ENCODE measurements around the gene ERC2.

The ERC2 gene

DNA sequence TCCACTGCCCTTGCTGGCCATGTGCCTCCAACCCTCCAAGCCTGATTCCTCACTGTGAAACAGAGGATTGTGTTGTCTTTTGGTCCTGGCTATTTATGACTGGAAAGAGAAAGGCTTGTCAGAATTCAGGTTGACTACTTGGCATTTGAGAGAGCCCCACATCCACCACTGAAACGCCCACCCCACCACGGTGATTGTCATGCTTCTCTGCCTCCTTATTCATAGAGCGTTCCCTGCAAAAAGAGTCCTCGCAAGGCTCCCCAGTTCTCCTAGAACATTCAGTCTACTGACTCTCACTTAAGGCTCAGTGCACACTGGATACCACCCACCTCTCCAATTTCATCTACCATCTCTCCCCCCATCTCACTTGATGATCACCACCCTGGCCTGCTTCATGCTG is 818.3 kb downstream of the ERC2 start:
- TF ChIP-seq, protein P1, sequence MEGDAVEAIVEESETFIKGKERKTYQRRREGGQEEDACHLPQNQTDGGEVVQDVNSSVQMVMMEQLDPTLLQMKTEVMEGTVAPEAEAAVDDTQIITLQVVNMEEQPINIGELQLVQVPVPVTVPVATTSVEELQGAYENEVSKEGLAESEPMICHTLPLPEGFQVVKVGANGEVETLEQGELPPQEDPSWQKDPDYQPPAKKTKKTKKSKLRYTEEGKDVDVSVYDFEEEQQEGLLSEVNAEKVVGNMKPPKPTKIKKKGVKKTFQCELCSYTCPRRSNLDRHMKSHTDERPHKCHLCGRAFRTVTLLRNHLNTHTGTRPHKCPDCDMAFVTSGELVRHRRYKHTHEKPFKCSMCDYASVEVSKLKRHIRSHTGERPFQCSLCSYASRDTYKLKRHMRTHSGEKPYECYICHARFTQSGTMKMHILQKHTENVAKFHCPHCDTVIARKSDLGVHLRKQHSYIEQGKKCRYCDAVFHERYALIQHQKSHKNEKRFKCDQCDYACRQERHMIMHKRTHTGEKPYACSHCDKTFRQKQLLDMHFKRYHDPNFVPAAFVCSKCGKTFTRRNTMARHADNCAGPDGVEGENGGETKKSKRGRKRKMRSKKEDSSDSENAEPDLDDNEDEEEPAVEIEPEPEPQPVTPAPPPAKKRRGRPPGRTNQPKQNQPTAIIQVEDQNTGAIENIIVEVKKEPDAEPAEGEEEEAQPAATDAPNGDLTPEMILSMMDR (IDR thresholded peaks at IDR 0.05; ENCODE audit: low read depth, low read length): no peak
- no peak overlapping the region for H3K4me3 ChIP-seq (ENCODE audit: low read depth, low read length)

DNA sequence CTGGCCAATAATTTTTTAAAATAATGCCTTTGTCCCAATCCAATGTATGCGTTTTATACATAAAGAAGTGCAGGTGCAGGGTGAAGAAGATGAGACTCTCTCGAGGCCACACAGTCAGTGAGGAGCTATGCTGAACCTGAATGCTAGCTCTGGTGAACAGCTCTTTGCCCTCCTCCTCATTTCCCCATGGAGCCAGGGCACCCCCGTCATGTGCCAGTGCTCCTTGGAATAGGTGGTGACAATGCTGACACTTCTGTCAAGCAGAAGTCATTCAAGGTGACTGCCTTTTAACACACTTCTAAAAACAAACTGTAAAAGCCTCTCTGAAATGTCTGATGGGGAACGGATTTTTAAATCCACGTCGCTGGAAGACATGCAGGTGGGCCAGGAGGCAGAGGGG is 818.7 kb downstream of the ERC2 start:
- TF ChIP-seq, protein P1 (IDR thresholded peaks at IDR 0.05; ENCODE audit: low read depth, low read length): no peak
- no peak overlapping the region for H3K4me3 ChIP-seq (ENCODE audit: low read depth, low read length)

DNA sequence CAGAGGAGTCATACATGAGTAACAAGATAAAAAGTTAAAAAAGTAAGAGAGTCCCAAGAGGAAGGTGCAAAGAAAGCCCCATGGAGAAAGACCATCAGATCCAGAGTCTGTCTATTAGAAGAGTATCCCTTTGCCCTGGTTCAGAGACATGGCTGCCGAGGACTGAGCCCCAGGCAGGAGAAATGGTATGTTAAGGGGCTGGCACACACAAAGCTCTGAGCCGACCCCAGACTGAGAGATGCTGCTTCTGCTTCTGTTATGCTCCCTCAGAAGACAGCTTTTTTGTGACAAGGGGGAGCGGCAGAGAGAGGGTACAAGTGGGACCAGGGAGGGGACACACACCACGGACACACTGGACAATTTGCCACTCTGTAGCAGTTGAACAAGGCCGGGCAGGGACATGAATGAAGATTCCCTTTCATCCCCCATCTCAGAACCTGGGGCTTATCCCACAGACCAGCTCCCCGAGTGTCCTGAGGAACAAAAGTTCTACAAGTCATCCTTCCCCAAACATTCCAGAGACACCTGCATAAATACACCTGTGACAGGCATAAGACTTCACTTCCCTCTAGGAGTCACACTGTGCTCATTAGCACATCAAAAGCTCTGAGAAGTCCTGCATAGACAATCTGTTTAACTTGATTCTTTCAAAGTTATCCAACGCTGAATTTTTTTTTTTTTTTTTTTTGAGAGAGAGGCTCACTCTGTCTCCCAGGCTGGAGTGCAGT is 819.5 kb downstream of the ERC2 start:
- H3K4me3 ChIP-seq (ENCODE audit: low read depth, low read length): no peak overlapping the region
- TF ChIP-seq, protein P1 (IDR thresholded peaks at IDR 0.05; ENCODE audit: low read depth, low read length): no peak

DNA sequence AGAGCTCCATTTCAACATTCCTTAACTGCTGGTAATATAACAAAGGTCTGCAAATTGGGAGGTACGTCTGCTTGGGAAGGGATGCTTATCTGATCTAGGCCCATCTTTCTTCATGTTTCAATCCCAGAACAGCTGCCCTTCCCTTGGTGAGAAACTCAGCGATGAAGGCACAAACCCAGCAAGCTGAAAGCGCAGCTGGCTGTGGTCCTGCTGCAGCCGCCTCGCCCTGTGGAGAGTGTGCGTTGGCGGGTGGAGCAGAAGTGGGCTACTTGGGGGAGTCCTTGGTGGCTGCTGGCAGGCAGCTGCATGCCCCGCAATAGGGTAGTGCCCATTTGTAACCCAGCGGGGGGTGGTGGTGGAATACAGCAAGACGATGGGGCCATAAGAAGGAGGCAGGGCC is 820.6 kb downstream of the ERC2 start:
- TF ChIP-seq, protein P1 (IDR thresholded peaks at IDR 0.05; ENCODE audit: low read depth, low read length): no peak
- no peak overlapping the region for H3K4me3 ChIP-seq (ENCODE audit: low read depth, low read length)

DNA sequence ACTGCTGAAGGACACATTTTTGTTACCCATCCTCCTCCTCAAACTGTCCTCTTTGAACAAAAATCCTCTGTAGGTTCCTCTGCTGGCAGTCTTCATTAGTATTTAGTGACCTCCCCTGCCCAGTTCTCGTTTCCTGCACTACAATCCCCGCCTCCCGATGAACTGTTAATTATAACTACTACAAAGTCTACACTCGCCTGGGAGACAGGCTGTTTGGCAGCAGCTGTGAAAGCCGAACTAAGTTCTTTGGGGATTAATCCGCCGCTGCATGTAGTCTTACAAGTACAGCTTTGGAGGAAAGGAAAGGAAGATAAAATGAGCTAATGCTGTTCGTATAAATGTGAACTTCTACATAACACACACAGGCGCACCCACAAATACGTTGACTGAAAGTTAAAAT is 821.2 kb downstream of the ERC2 start:
- no peak overlapping the region for H3K4me3 ChIP-seq (ENCODE audit: low read depth, low read length)
- TF ChIP-seq, protein P1 (IDR thresholded peaks at IDR 0.05; ENCODE audit: low read depth, low read length): no peak

DNA sequence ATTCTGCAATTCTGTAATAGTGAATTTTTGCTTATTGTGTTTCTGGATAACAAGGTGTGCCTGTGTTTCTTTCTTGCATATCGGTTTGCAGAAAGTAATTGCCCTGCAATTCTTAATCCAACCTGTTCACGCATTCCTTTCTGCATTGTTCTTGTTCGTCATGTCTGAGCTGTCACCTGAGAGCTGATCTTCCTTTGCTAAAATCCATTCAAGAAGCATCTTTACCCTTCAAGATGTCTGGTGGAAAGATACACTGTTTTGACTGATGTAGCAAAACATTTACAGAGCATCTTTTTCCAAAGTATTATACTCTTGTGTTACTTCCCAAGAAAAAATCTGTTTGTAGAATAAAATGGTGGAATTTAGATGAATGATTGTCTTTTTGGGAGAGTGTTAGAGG is 822.1 kb downstream of the ERC2 start:
- TF ChIP-seq, protein P1 (IDR thresholded peaks at IDR 0.05; ENCODE audit: low read depth, low read length): no peak
- H3K4me3 ChIP-seq (ENCODE audit: low read depth, low read length): no peak overlapping the region

DNA sequence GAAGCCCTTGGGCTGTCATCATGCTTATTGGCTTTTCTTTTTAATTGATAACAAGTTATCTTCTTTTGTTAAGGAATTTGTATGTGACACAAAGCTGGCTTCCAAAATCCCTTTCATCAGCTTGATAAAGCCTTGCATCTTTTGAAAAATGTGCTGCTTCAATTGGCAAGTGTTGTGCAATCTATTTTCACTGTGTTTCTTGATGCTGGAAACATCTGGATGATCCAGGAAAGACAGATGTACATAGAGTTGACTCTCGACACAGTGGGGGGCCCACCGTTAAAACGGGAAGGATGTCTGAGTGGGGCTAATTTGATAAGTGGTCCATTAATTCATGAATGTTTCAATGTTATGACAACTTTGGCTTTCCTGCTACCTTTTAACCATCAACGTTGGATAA is 822.8 kb downstream of the ERC2 start:
- no peak overlapping the region for H3K4me3 ChIP-seq (ENCODE audit: low read depth, low read length)
- TF ChIP-seq, protein P1 (IDR thresholded peaks at IDR 0.05; ENCODE audit: low read depth, low read length): no peak

Measured in WI38 (cell line).